HS-27A (cell line): ENCODE measurements around the gene TMEM235.
"Not testable (repeated sequence)": the region's sequence is repeated elsewhere in the genome, so short reads cannot be mapped to it uniquely, and the experiment has no call there.

Experiments
- DNase-seq: peaks from one replicate; pipeline ENCODE4 v3.0.0-alpha.2; 2012; ENCODE audit warnings: low read depth, missing footprints

Gene TMEM235

DNA sequence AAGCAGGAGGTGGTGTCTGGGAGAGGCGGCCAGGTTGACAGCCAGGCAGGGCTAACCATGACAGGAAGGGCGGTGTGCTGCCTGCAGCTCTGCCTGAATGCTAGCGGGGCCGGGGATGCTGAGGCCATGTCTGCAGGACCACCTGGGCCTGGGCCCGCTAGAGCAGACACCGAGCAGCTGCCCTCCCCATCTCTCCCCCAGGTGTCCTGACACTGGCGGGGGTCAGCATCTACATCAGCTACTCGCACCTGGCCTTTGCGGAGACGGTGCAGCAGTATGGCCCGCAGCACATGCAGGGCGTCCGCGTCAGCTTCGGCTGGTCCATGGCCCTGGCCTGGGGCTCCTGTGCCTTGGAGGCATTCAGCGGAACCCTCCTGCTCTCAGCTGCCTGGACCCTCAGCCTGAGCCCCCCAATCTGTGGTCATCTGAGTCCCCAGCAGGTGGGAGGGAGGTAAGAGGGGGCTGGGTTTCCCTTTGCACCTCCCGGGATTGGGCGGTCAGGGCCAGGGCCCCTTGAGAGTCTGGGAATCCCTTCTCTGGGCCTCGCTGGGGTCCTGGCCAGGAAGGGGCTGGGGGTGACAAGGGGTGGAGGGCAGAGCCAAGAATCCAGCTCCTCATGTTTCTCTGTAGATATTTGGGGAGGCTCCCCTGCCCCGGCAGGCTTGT is 7.5 kb downstream of the TMEM235 start:
- no peak for DNase-seq

DNA sequence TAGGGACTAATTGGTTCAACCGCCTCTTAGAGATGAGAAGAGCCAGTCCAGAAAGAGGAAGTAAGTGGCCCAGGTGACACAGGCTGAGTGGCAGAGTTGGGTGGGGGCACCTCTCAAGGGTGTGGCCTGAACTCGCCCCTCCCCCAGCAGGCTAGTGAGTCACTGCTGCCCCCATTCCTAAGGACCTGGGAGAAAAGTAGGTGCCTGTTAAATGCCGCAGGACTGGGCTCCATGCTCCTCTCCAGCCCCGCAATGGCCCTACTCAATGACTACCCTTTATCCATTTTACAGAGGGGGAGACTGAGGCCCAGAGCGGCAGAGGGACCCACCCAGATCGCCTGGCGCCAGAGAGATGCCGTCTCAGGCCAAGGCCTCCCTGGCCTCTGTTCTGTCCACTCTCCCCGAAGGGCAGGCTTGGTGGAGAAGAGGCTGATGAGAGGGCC is 8.1 kb downstream of the TMEM235 start:
- no peak for DNase-seq

DNA sequence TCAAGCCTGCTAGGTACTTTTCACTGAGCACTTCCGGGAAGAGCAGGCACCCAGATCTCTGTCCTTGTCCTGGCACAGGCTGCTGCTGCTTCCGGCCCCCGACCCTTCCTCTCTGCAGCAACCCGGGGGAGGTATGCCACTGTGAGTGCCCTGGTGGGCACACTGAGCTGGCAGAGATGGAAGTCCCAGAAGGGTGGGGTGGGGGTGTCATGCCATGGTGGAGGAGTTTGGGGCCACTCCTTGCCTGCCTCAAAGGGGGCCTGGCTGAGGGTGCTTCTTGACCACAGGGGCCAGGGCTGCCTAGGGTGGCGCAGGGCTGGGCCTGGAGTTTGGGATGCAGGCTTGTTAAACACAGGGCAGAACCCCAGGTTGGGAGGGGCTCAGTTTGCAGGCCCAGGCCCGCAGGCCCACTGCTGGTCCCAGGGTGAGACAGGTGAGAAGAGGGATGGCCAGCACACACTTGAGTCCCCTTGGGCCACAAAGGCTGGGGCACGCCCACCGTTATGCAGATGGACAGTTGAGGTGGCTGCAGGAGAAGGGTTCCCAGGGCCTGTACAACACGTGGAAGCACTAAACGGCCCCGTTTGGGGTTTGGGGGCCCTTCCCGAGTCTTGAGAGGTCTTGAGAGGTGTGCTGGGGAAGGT is 8.7 kb downstream of the TMEM235 start:
- DNase-seq = no peak

DNA sequence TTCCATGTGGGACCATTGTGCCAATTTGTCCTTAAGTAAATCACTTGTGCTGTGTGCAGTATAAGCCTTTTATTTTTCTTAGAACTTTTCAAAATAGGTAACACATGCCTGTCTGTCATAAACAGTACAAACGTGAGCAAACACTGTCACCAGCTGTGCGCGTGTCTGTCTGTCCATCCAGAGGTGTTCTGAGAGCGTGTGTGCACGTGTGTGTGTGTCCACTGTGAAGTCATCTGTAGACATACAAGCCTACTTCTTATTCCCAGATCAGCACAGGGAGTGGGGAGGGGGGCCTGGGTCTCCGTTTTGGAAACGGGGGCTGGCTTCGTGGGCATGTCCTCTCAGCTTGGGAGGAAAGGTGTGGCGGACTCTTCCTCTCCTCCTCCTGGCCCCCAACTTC is 9.4 kb downstream of the TMEM235 start:
- DNase-seq = no peak

DNA sequence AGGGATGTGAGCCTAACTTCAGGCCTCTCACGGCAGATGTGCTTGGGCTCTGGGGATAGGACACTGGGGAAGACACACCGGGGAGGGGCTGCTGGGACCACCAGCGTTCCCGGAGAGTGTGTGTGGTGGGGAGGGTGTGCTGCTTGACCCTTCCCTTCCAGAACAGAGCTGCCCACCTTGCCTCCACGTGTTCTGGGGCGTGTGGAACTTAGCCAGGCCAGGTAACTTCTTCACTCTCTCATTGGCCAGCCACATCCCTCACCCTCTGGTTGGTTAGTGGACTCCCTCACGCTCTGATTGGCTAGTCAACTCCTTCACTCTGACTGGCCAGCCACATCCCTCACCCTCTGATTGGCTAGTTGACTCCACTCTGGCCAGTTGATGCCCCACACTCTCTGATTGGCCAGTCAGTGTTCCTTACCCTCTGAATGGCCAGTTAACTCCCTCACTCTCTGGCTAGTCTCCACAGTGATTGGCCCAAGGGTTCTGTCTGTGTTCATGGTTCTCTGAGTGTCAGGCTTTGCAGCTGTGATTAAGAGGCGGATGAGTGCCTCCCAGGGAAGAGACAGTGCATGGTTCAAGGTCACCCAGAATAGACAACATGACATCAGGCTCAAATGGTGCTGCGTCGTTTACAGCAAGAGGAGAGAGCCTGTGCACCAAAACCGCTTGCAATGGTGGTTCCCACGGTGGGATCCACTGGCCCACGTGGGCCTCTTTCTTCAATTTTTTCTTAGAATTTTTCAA is 10.0 kb downstream of the TMEM235 start:
- no peak for DNase-seq

DNA sequence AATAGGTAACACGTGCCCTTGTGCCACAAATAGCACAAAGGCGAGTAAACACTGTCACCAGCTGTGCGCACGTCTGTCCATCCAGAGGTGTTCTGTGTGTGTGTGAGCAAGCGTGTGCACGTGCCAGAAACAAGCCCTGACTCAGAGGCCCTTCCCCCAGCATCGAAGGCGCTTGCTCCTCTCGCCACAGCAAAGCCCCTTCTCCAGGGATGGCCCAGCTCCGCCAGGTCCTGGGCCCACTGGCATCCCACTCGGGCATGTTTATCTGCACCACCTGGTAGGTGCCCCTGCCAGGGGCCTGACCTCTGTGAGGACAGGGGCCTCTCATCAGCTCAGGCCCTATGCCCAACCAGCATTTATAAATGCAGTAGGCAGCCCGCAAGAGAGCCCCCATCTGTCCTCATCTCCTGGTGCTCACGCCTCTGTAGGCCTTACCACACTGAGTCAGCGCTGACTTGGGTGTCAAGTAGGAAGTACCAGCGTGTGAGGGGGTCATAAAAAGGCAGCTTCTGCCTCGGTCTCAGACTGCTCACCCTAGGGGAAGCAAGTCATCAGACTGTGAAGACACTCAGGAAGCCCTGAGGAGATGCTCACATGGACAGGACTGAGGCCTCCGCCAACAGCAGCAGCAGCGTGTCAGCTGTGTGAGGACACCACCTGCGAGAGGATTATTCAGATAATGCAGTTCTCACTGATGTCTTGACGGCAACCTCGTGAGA is 10.8 kb downstream of the TMEM235 start:
- DNase-seq = no peak

DNA sequence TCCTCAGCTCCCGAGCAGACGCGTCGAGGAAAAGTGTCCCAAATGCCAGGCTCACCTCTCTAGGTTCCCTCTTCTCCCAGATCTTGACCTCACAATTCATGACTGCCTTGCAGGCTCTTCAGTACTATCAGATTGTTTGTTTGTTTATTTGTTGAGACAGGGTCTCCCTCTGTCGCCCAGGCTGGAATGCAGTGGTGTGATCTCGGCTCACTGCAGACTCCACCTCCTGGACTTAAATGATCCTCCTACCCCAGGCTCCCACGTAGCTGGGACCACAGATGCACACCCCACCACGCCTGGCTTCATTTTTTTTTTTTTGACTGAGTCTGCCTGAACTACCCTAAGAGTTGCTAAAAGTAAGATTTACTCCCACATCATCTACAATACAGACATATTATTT is 15.9 kb downstream of the TMEM235 start:
- DNase-seq = no peak

DNA sequence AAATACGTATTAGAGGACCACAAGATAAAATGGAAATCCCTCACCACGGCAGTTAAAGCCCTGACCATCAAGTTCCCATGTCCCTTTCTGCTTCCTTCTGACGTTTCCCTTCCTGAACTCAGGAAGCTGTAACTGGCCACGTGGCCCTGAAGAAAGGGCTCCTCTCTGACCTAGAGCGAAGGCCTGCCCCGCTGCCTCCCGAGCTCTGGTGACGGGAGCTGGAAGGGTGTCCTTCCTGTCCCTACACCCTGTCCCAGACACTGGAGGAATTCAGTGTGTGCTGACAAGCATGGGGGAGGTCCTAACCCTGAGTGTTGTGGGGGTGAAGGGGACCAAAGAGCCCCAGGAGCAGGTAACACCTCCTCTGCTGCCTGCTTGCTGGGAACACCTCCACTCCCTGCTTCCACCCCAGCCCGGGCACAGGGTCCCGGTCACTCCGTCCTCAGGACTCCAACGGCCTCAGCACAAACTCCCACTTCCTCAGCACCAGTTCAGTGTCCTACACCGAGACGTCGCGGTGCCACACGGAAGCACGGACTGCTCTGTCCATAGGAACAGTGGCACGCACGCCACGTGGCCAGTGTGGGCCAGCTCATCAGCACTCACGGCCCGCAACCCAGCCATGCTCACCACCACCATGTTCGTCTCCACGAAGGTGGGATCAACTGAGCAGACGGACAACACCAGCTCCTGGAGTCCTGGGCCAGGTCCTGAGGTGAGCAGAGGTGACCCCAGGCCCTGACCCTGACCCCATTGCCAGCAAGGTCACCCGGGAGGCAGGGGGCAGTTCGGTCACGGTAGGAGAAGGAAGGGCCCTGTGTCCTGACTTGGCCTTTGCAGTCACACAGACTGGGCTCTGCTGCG is 16.9 kb downstream of the TMEM235 start:
- DNase-seq = no peak

DNA sequence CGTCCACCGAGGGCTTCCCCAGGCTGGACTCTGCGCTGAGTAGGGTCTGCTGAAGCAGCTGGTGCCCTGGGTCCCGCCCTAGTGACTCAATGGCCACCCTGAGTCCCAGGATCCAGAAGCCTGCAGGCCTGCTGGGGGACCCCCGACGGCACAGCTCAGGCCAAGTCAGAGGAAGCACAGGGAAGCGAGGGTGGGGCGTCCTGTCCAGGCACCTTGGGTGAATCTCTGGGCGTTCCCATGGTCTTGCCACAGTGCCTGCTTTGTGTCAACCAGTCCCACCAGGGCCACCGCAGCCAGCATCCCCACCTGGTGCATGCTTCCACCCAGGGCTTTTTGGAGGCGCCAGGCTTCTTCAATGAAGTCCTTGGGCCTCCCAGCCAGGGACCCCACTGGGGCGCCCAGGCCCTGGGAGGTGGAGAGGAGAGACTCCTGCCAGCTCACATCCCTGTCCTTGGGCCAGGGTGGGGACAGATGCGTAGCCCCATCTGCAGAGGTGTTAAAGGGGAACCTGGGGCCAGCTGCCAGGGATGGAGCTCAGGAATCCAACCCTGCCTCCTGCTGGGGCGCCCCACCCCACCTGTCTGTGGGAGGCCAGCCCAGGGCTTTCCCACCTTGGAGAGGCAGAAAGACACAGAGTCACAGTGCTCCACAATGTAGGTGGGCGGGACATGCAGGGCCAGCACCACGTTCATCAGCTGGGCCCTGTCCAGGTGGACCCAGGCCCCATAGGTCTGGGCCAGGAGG is 17.8 kb downstream of the TMEM235 start:
- no peak for DNase-seq

DNA sequence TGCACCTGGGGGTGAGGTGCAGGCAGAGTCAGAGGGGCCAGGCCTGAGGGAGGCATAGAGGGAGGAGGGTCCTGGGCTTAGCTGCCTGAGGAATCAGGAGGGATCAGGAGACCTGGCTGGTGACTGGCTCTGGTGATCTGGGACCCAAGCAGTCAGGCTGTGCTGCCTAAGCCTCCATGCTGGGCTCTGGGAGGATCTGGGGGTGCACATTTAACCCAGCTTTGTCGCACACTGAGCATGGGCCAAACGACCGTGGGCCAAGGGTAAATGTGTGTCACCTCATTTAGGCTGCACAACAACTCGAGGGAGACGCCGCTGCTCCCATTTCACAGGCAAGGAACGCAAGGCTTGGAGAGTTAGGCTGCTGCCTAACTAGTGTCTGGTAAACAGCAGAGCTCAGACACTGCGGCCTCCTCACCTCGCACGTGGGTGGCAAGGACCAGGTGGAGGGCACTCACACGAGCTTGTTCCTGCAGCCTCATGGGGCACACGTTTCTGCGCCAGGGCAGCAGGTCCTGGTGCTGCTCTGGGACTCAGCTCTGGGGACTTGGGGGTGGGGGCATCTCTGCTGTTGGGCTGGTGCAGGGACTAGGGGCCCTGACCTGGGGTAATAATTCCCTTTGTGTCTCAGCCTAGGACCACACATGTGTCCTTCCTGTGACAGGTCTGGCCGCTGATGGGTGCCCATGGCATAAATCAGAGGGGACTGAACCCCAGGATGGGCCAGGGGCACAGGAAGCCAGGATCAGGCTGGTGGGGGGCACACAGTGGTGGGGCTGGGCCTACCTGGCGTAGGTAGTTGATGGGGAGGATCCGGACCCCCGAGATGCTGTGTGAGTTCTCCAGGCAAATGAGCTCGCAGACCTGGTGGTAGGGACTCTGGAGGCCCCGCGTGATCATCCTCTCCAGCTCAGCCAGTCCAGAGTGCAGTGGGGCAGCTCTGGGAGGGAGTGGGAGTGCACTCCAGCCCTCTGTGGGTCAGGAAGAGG is 18.7 kb downstream of the TMEM235 start:
- no peak for DNase-seq

DNA sequence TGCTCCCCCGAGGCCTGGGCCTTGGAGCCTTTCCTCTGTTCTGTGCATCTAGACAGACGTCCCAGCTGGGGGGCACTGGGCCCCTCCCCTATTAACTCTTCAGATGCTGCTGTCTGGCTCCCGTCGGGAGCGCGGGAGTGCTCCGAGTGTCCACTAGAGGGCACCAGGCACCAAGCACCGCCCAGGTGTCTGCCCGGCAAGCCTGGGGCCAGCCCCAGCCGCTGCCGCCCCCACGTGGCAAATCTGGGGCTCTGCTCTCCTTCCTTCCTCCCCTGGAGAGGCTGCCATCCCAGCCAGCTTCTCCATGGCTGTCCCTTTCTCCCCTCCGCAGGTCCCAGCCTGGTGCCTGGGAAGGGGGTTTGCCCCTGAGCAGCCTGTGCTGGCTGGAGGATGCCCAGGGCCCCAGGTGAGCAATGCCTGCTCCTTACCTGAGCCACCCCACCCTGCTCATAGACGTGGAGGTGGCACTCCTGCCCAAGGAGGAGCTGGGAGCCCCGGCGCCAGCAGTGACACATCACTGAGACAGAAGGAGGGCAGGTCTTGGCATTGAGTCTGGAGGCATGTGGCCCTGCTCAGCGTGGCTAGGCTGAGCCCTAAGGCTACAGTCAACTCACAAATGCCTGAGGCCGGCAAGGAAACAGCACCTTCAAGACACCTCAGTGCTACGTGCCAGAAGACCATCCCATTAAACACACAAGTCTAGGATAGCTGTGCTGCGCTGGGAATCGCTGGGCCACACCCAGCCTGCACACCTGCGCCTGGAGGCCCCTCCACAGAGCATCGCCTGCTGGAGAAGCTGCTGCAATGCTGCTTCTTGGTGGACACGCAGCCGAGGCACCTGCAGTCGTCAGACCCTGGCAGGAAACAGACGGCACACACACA is 19.7 kb downstream of the TMEM235 start:
- DNase-seq = peak; percentile 15

DNA sequence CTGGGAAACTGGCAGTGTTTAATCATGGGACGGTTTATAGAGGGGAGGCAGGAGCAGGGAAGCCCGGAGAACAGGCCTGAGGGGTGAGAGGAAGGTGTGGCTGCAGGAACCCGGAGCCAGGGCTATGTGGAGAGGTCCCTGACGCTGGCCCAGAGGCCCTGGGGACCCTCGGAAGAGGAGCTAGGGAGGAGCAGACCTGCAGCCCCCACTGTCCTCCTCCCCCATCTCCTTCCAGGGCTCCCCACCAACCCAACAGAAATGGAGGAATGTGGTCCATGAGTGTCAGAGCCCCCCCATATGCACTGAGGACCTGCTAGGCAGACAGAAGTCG is 20.3 kb downstream of the TMEM235 start:
- DNase-seq = no peak

DNA sequence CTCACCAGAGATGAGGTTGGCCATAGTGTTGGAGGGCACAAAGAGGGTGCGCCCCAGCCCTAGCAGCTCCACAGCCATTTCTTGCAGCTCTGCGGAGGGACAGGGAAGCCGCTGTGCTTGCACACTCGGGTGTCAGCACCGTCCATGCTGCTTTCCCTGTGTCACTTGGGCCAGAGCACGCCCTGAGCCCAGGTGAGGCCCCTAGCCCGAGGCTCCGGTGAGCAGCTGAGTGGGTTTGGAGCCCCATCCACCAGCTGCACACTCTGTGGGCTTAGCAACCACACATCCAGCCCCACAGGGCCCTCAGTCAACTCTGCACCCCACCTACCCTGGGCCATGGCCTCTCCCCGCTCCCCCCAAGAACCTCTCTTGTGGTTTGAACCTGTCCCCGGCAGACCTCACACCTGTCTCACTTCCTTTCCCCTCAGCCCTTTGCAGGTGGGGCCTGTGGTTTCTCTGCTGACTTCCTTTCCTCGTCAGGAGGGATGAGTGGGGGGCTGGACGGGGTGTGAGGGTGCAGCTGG is 20.7 kb downstream of the TMEM235 start:
- no peak for DNase-seq

DNA sequence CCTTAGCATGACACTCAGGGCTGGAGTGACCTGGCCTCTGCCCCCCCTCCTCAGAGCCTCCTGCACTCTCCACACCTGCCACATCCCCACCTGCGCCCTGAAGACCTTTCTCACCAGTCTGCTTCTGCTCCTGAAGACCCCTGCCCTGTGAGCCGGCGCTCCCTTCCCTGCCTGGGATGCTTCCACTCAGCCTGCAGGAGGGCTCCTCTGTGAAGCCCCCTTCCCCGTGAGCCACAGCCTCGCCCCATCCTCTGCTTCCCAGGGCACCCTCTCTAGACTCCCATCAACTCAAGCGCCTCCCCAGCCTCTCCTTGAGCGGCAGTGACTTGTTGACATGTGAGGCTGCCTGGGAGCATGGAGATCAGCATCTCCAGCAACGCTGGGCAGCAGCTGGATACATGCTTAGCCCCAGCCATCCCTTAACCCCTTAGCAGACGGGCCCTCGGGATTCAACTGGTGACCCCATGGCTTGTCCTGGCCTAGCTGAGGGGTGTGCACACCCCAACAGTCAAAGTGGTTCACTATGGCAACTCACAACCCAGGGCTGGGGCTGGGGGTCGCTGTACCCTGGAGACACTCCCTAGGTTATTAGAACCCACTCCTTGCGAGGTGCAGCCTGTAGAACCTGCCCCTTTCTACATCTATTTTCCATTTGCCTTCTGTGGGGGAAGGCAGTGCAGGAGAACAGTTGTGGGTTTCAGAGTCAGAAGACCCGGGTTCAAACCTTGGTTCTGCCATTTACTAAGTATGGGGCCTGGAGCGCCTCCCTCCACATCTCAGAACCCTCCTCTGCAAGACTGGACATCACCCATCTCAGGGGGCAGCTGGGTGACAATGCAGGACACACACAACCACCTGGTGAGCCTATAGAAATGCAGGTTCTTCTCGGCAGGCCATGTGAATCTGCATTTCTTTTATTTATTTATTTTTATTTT is 21.5 kb downstream of the TMEM235 start:
- DNase-seq = no peak

DNA sequence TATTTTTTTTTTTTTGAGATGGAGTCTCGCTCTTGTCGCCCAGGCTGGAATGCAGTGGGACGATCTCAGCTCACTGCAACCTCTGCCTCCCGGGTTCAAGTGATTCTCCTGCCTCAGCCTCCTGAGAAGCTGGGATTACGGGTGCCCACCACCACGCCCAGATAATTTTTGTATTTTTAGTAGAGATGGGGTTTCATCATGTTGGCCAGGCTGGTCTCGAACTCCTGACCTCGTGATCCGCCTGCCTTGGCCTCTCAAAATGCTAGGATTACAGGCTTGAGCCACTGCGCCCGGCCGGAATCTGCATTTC is 22.2 kb downstream of the TMEM235 start:
- not testable (repeated sequence) for DNase-seq

DNA sequence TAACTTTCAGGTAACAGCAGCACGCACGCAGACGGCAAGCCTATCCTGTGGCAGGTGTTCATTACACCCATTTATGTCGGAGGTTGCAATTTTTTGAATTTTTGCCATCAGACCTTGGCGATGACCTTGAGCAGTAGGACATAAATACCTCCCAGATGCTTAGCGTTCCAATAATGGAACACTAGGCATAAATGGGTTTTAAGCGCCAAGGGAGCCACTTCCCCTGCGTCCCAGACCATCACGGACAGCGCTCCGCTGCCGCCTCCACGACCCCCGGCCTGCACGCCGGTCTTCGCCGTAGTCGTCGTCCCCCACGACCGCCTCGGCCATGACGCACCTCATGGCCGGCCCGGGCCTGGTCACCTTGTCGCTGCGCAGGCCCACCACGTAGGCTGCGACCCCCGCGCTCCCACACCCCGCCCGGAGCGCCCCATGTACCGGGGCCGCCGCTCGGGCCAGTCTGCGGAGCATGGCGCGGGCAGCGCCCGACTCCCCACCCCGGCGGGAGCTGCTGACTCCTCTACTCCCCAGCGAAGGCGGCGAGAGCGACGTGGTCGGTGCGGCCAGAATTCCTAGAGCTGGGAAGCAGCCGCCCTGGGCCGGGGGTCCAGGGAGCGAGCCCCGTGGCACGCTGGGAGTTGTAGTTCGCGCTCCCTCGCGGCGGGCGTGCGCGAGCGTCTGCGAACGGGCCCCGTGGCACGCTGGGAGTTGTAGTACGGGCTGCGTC is 22.7 kb downstream of the TMEM235 start:
- peak; percentile 12 for DNase-seq
